ENCODE measurements around the gene ATP5PO.
A peak's percentile ranks its signal among the peaks of the same experiment; 100 is the strongest.

ATP5PO gene

DNA sequence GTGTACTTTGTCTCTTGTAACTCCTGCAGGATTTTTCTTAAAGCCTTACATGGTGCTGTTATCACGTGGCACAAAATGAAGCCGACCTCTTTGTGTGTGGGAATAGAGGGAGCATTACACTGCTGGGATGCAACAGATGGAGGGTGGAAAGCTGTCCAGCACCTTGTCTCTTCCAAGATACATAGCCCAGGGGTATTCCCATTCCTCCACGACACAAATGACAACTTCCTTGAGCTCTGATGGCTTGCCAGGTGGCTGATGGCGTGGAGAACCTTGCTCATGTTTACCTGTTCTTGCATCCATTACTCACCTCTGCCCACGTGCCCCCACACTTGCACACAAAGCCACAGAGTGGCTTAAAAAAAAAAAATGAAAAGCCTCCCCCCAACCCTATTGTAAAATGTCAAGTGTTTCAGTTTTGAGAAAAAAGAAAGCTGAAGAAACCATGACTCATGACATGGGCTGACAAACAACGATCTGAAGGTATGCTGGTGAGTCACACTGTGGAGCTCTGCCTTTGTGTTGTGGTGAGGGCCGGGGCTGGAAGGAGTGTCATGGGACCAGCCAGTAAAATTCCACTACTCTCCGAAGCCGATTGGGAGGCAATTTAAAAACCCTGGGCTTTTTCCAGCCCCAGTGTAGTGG is 32.0 kb upstream of the ATP5PO start:
- H3K4me3 ChIP-seq (ENCODE audit: low read depth, low read length): no peak overlapping the region

GRCh38 chr21:33945652-33946270 is 30.2 kb upstream of the ATP5PO start:
- DNase-seq (ENCODE audit: low read depth): no peak
- H3K4me3 ChIP-seq (ENCODE audit: low read depth, low read length): no peak overlapping the region
- no peak for TF ChIP-seq CTCF (conservative IDR thresholded peaks at IDR 0.05; ENCODE audit: low read depth, low read length)

More for the DNA sequence above, 32.0 kb upstream of the ATP5PO start:
- TF ChIP-seq CTCF (conservative IDR thresholded peaks at IDR 0.05; ENCODE audit: low read depth, low read length): no peak
- peak; percentile 98 for DNase-seq (ENCODE audit: low read depth)

DNA sequence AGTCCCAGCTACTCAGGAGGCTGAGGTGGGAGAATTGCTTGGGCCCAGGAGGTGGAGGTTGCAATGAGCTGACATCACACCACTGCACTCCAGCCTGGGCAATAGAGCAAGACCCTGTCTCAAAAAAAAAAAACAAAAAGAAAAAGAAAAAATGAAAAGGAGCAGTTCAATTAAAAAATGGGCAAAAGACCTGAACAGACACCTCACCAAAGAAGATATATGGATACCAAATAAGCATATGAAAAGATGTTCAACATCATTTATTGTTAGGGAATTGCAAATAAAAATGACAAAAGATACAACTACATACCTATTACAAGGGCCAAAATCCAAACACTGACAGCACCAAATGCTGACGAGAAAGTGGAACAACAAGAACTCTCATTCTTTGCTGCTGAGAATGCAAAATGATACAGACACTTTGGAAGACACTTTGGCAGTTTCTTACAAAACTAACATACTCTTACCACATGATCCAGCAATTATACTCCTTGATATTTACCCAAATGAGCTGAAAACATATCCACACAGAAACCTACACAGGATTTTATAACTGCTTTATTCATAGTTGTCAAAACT is 28.7 kb upstream of the ATP5PO start:
- no peak for DNase-seq (ENCODE audit: low read depth)
- H3K4me3 ChIP-seq (ENCODE audit: low read depth, low read length): no peak overlapping the region

GRCh38 chr21:33943293-33943692 is 27.7 kb upstream of the ATP5PO start:
- no peak for TF ChIP-seq CTCF (conservative IDR thresholded peaks at IDR 0.05; ENCODE audit: low read depth, low read length)
- DNase-seq (ENCODE audit: low read depth): no peak

More for the DNA sequence above, 28.7 kb upstream of the ATP5PO start:
- no peak for TF ChIP-seq CTCF (conservative IDR thresholded peaks at IDR 0.05; ENCODE audit: low read depth, low read length)

GRCh38 chr21:33942426-33942825 is 26.8 kb upstream of the ATP5PO start:
- no peak for TF ChIP-seq CTCF (conservative IDR thresholded peaks at IDR 0.05; ENCODE audit: low read depth, low read length)
- no peak for DNase-seq (ENCODE audit: low read depth)
- no peak overlapping the region for H3K4me3 ChIP-seq (ENCODE audit: low read depth, low read length)

More at GRCh38 chr21:33943293-33943692, 27.7 kb upstream of the ATP5PO start:
- H3K4me3 ChIP-seq (ENCODE audit: low read depth, low read length): no peak overlapping the region

- no peak overlapping the region for H3K4me3 ChIP-seq (ENCODE audit: low read depth, low read length)
- TF ChIP-seq CTCF (conservative IDR thresholded peaks at IDR 0.05; ENCODE audit: low read depth, low read length): no peak
- peak; percentile 81 for DNase-seq (ENCODE audit: low read depth)
These were observed 25.3 kb upstream of the ATP5PO start for GRCh38 chr21:33940881-33941245.

Data from choroid plexus epithelial cell (primary cell).